B cell (primary cell): ENCODE data around the gene ADCY10.

Experiments used
- EZH2 ChIP-seq: IDR thresholded peaks from 2 replicates; pipeline ENCODE4 v1.6.1; 2012; ENCODE audit warnings: borderline replicate concordance, low read depth, mild to moderate bottlenecking, moderate library complexity, low read length; ENCODE audit not compliant: insufficient read depth, poor library complexity, severe bottlenecking
- TF ChIP-seq, protein P1 (sequence below): fragments of 200-600 bp; IDR thresholded peaks from one replicate; pipeline ENCODE4 v1.8.0; 2022; ENCODE audit warnings: antibody characterized with exemption, mild to moderate bottlenecking

DNA sequence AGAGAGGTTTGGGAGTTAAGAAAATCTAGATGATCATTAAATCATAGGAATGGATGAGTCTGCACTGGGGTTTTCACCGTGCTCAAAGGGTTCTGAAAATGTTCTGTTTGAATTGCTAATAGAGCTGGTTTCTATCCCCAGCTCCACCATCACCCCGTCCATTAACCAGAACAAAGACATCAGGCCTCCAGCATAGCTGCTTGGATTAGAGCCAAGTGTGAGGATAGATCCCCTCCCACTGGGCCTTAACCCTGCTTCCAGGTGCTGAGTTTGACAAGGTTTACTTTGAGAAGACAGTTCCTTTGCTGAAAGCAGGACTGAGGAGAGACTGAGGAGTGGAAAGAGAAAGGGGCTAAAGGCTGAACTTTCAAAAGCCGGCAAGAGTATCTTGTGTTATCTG lies 143.8 kb downstream of the ADCY10 start:
- TF ChIP-seq, protein P1, sequence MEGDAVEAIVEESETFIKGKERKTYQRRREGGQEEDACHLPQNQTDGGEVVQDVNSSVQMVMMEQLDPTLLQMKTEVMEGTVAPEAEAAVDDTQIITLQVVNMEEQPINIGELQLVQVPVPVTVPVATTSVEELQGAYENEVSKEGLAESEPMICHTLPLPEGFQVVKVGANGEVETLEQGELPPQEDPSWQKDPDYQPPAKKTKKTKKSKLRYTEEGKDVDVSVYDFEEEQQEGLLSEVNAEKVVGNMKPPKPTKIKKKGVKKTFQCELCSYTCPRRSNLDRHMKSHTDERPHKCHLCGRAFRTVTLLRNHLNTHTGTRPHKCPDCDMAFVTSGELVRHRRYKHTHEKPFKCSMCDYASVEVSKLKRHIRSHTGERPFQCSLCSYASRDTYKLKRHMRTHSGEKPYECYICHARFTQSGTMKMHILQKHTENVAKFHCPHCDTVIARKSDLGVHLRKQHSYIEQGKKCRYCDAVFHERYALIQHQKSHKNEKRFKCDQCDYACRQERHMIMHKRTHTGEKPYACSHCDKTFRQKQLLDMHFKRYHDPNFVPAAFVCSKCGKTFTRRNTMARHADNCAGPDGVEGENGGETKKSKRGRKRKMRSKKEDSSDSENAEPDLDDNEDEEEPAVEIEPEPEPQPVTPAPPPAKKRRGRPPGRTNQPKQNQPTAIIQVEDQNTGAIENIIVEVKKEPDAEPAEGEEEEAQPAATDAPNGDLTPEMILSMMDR = no peak
- no peak for TF ChIP-seq EZH2
